Endothelial cell of umbilical vein (primary cell): Measurements from ENCODE around the gene MRPL41. TPM values are rescaled to one million over a fixed set of nuclear protein-coding genes. Genes with fewer than 3 reads are reported as not detected.

Experiments
- BruUV-seq: library from RNA; stranded (reverse); fragments of 400-500 nt; replicated peaks from 2 replicates; lab custom pipeline; 2021; lab: Mats Ljungman, UMichigan
- CTCF ChIA-PET: fragments of 300-600, 350-600 bp; sonication (Branson Sonifier 250); formaldehyde crosslinking; loops from one replicate; lab custom pipeline; 2021; ENCODE audit warnings: antibody characterized with exemption, inconsistent platforms; lab: Charles Lee
- POLR2A ChIA-PET: fragments of 300-600, 350-600 bp; sonication (Branson Sonifier 250); formaldehyde crosslinking; loops from one replicate; lab custom pipeline; 2021; ENCODE audit warnings: antibody characterized with exemption, inconsistent platforms; lab: Charles Lee
- DNase-seq: peaks from one replicate; pipeline ENCODE4 v3.0.0-alpha.2; 2011; ENCODE audit warnings: low read depth, low spot score
- FAIRE-seq: peaks from 2 replicates; lab custom pipeline; 2011; peaks lifted over from hg19 to GRCh38; lab: Jason Lieb, UNC
- H2AFZ ChIP-seq: 2 replicates; pipeline ENCODE4 v1.6.0; 2012; ENCODE audit warnings: low read depth, low read length, control low read depth, inconsistent platforms
- H3K27ac ChIP-seq: 2 replicates; pipeline ENCODE4 v1.5.1; 2011; ENCODE audit warnings: low read depth, mild to moderate bottlenecking, control low read depth, low read length, moderate library complexity; ENCODE audit not compliant: insufficient read depth
- H3K27me3 ChIP-seq, 2 experiments: 2 replicates each; pipeline versions ENCODE4 v1.6.0 to v1.6.1; 2011; ENCODE audit warnings: low read length in 2 of 2, mixed read lengths in 1 of 2; ENCODE audit not compliant: control insufficient read depth in 2 of 2, insufficient read depth in 2 of 2
- H3K36me3 ChIP-seq, 2 experiments: 2 replicates in 1 of 2; 3 replicates in 1 of 2; pipeline ENCODE4 v1.5.1; 2011; ENCODE audit warnings: low read length in 2 of 2, mild to moderate bottlenecking in 1 of 2, moderate library complexity in 1 of 2; ENCODE audit not compliant: control insufficient read depth in 2 of 2, insufficient read depth in 2 of 2; ENCODE audit errors: extremely low read depth in 1 of 2
- H3K4me1 ChIP-seq: 3 replicates; pipeline ENCODE4 v1.5.1; 2011; ENCODE audit warnings: mild to moderate bottlenecking, low read length; ENCODE audit not compliant: control insufficient read depth, insufficient read depth; ENCODE audit errors: extremely low read depth
- H3K4me2 ChIP-seq: 2 replicates; pipeline ENCODE4 v1.6.1; 2011; ENCODE audit warnings: low read length, control low read depth, mixed read lengths; ENCODE audit not compliant: insufficient read depth
- H3K4me3 ChIP-seq, 3 experiments: fragments of 200-600 bp in 1 of 3; sonication (generic), shearing (Covaris generic) in 1 of 3; replicated peaks in 1 of 3; 2 replicates each; pipeline ENCODE4 v1.5.1; 2011 to 2016; ENCODE audit warnings: control low read depth in 3 of 3, low read length in 3 of 3, mild to moderate bottlenecking in 2 of 3, inconsistent platforms in 1 of 3, low read depth in 1 of 3, moderate library complexity in 1 of 3; ENCODE audit not compliant: insufficient read depth in 1 of 3
- H3K79me2 ChIP-seq: 2 replicates; pipeline ENCODE4 v1.6.0; 2012; ENCODE audit warnings: low read length, inconsistent platforms; ENCODE audit not compliant: control insufficient read depth, insufficient read depth
- H3K9ac ChIP-seq: replicated peaks from 2 replicates; pipeline ENCODE3; 2011; ENCODE audit warnings: low read length, control low read depth; ENCODE audit not compliant: insufficient read depth; ENCODE audit errors: extremely low read depth
- H3K9me1 ChIP-seq: replicated peaks from 3 replicates; pipeline ENCODE4 v1.6.0; 2011; ENCODE audit warnings: mild to moderate bottlenecking, low read length; ENCODE audit not compliant: control insufficient read depth, insufficient read depth; ENCODE audit errors: extremely low read depth
- H3K9me3 ChIP-seq: replicated peaks from 2 replicates; pipeline ENCODE4 v1.5.1; 2012; ENCODE audit warnings: low read length, inconsistent platforms; ENCODE audit not compliant: control insufficient read depth, insufficient read depth
- H4K20me1 ChIP-seq: replicated peaks from 2 replicates; pipeline ENCODE3; 2011; ENCODE audit warnings: mild to moderate bottlenecking, low read length; ENCODE audit not compliant: control insufficient read depth, insufficient read depth; ENCODE audit errors: extremely low read depth
- FOS ChIP-seq: IDR thresholded peaks from 2 replicates; pipeline ENCODE4 v1.6.1; 2011; ENCODE audit warnings: mild to moderate bottlenecking, low read length, moderate library complexity, borderline replicate concordance; ENCODE audit not compliant: insufficient read depth
- GATA2 ChIP-seq: IDR thresholded peaks from 2 replicates; pipeline ENCODE4 v1.7.0; 2011; ENCODE audit warnings: low read depth, mild to moderate bottlenecking, moderate library complexity, mixed read lengths, low read length; ENCODE audit not compliant: insufficient read length, insufficient read depth
- JUN ChIP-seq: IDR thresholded peaks from 2 replicates; pipeline ENCODE4 v1.6.1; 2011; ENCODE audit warnings: borderline replicate concordance, low read depth; ENCODE audit not compliant: insufficient read length, insufficient read depth
- dilution Hi-C: fragments of 300-500 bp; cut with MboI; formaldehyde crosslinking; loops from one replicate; pipeline ENCODE4 v1.15.0; 2019; ENCODE audit warnings: low sequenced_read_pairs; ENCODE audit not compliant: extremely low pct_ligation_motif_present
- intact Hi-C: fragments of 100-400 bp; cut with micrococcal nuclease; formaldehyde crosslinking; loops from one replicate; pipeline ENCODE4 v1.10.0; 2022
- polyA plus RNA-seq, 4 experiments: library from polyadenylated mRNA; depleted of rRNA in 3 of 4; stranded (reverse) in 3 of 4; unstranded in 1 of 4; fragments of >200 nt; gene quantifications; 2 replicates each; pipeline versions ENCODE4 v1.2.1 to v1.2.3, GENCODE V29; 2011 to 2012; ENCODE audit warnings: missing spikeins in 1 of 4
- total RNA-seq: library from RNA; stranded (reverse); gene quantifications from 2 replicates; pipeline ENCODE4 v1.2.3, GENCODE V29; 2021
- TF ChIP-seq, protein P1 (sequence below), 2 donors: IDR thresholded peaks; 1 replicate in 1 of 2; 2 replicates in 1 of 2; pipeline ENCODE4 v1.5.1; 2011; ENCODE audit warnings: low read length in 2 of 2, mild to moderate bottlenecking in 2 of 2, moderate library complexity in 2 of 2, control low read depth in 1 of 2, inconsistent platforms in 1 of 2, low read depth in 1 of 2; ENCODE audit not compliant: insufficient read depth in 1 of 2; ENCODE audit errors: extremely low read depth in 1 of 2
- TF ChIP-seq, protein P2 (sequence below): IDR thresholded peaks from 2 replicates; pipeline ENCODE4 v1.6.1; 2011; ENCODE audit not compliant: insufficient read depth, insufficient read length

Gene MRPL41
- total and polyA plus RNA-seq, 2 donors (not counting 3 experiments of a cell fraction or from before 2014, with no cell fraction given): 50.4 to 50.7 TPM

DNA sequence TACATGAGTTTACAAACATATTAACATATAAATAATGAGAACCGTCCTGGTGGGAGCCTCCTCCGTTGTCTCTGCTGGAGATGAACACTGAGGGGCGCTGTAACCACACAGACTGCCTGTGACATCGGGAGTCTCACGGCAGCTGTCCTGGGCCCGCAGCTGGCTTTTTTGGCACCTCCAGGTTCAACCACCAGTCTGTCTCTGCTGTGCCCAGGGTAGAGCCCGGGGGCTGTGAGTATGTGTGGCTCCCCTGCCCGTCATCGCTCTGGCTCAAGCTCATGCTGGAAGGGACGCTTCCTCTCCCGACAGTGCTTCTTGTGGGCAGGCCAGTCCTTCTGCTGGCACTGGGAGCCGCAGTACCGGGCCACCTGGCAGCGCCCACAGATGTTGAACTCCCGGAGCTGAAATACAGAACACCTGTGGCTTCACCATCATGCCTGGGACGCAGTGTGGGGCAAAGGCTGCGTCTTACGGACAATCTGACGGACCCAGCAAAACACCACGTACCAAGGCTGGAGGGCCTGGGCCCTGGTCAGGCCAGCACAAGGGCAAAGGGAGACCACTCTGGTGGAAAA lies 30.7 kb downstream of the MRPL41 start:
- POLR2A ChIA-PET: no interaction called here
- Histone ChIP-seq H3K27ac (no peak overlapping the region), H3K9ac (no peak overlapping the region), H3K36me3 (peaks cover 6 to 36% of the 10 kb centered on the region in 2 experiments), H2AFZ (no peak overlapping the region), H3K79me2 (peaks cover 11% of the 10 kb centered on the region), H3K4me3 (no peak overlapping the region), H3K27me3 (no peaks in the 10 kb centered on the region), H3K9me3 (no peaks in the 10 kb centered on the region), H4K20me1 (no peaks in the 10 kb centered on the region), H3K9me1 (no peaks in the 10 kb centered on the region), H3K4me2 (no peak overlapping the region), H3K4me1 (peaks cover 9% of the 10 kb centered on the region)
- TF ChIP-seq, protein P1, sequence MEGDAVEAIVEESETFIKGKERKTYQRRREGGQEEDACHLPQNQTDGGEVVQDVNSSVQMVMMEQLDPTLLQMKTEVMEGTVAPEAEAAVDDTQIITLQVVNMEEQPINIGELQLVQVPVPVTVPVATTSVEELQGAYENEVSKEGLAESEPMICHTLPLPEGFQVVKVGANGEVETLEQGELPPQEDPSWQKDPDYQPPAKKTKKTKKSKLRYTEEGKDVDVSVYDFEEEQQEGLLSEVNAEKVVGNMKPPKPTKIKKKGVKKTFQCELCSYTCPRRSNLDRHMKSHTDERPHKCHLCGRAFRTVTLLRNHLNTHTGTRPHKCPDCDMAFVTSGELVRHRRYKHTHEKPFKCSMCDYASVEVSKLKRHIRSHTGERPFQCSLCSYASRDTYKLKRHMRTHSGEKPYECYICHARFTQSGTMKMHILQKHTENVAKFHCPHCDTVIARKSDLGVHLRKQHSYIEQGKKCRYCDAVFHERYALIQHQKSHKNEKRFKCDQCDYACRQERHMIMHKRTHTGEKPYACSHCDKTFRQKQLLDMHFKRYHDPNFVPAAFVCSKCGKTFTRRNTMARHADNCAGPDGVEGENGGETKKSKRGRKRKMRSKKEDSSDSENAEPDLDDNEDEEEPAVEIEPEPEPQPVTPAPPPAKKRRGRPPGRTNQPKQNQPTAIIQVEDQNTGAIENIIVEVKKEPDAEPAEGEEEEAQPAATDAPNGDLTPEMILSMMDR (IDR thresholded peaks at IDR 0.05; ENCODE audit: extremely low read depth in 1 of 2, insufficient read depth in 1 of 2, low read depth in 1 of 2, low read length in 2 of 2): peak; percentile 21 to 27
- TF ChIP-seq, protein P2, sequence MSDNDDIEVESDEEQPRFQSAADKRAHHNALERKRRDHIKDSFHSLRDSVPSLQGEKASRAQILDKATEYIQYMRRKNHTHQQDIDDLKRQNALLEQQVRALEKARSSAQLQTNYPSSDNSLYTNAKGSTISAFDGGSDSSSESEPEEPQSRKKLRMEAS: no peak
- TF ChIP-seq JUN (no peak), GATA2 (no peak), FOS (no peak)
- intact Hi-C loops: no loop called here
- DNase-seq: no peak
- CTCF ChIA-PET: interaction anchor here (1.0 to 1.4 kb wide), 3 partner anchors 21 to 113 kb away, joined by 3 to 5 read pairs (median 4); no protein-coding TSS in a partner anchor
- dilution Hi-C loops: no loop called here
- FAIRE-seq: no peak
- BruUV-seq: no TSS peak
